GM13976 (cell line): ENCODE measurements around the gene DSCAM.
"Not testable (repeated sequence)": the region's sequence is repeated elsewhere in the genome, so short reads cannot be mapped to it uniquely, and the experiment has no call there.

Experiments
- DNase-seq: peaks from one replicate; pipeline ENCODE4 v3.0.0; 2012; ENCODE audit warnings: low spot score
- CTCF ChIP-seq: IDR thresholded peaks from 2 replicates; pipeline ENCODE4 v1.5.1; 2012; ENCODE audit warnings: borderline replicate concordance, mild to moderate bottlenecking; ENCODE audit not compliant: insufficient read depth; ENCODE audit errors: extremely low read depth, missing control alignments, control extremely low read depth
- in situ Hi-C: fragments of 300-500 bp; cut with MboI; formaldehyde crosslinking; loops from one replicate; pipeline ENCODE4 v1.12.0; 2022; ENCODE audit warnings: low sequenced_read_pairs, mixed read lengths, inconsistent platforms; ENCODE audit not compliant: unreplicated experiment

The DSCAM gene

GRCh38 chr21:40846587-40847411, at the start of gene DSCAM:
Gene DSCAM (minus strand): TSS chr21:40847158. CDS start chr21:40846661, 497 bp downstream.
- no peak for DNase-seq
- in situ Hi-C loops = no loop called here

GRCh38 chr21:40895697-40896096, 48.7 kb upstream of the DSCAM start:
- in situ Hi-C loops, DNase-seq: not testable (repeated sequence)

More at GRCh38 chr21:40846587-40847411, at the start of gene DSCAM:
- TF ChIP-seq CTCF = no peak

DNA sequence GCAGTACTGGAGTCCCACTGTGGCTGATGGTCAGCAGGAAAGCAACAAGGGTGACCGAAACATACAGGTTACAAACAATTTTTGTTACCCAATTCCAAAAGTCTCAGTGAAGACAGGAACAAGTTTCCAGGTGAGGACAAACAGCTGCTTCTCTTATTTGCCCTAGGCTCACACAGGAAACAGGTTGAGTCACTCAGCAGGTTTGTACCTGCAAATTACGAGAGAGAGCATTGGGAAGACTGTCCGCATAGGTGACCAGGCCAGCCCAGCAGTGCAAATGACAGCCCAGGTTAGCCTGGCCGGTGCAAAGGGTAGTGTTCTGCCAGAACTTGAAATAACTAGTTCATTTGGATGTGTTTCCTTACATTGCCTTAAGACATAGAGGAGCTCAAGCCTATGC, 40.0 kb upstream of the DSCAM start:
- DNase-seq = no peak
- TF ChIP-seq CTCF = no peak
- in situ Hi-C loops = no loop called here

DNA sequence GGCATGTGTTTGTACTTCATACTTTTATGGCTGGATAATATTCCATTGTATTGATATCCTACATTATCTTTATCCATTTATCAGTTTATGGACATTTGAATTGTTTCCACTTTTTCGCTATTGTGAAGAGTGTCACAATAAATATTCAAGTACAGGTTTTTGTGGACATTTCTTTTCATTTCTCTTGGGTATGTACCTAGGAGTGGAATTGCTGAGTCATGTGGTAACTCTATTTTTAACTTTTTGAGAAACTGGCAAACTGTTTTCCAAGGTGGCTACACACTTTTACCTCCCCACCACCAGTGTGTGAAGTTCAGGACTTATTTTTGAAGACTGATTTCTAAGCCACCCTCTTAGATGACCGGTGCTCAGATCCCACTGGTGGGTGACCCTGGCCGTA, 39.0 kb upstream of the DSCAM start:
- DNase-seq = no peak
- in situ Hi-C loops = no loop called here
- TF ChIP-seq CTCF = no peak

- no peak for DNase-seq
- in situ Hi-C loops = no loop called here
- TF ChIP-seq CTCF = no peak
These were observed 35.4 kb upstream of the DSCAM start for GRCh38 chr21:40882192-40882915.

DNA sequence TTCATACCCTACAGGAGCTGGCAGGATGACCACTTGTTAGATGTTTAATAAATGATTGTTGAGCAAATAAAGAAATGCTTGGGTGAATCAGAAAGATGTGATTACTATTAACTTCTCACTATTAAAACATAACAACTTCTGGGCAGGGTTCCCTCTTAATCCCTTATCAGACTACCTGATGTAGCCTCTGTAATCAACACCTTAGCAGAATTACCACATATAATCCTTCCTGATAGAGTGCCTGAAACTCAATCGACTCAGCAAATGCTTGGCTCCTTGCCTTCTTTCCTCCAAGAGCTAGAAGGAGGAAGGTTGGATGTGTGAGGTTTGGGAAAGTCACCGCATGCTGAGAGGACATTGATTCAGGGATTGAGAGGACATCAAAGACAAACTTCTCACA, 34.8 kb upstream of the DSCAM start:
- no peak for DNase-seq
- no peak for TF ChIP-seq CTCF
- in situ Hi-C loops = no loop called here

DNA sequence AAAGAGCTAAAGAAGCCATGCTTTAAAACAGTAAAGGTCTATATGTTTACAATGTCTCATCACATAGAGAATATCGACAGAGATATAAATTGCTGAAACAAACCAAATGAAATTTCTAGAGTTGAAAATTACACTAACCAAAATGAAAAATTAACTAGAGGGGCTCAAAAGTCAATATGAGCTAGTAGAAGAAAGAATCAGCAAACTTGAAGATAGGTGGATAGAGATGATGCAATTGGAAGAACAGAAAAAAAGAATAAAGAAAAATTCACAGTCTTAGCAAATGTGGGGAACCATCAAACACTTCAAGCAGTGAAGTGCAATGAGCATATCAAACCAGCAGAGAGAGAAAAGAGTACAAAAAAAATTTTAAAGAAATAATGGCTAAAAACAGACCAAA, 24.1 kb upstream of the DSCAM start:
- in situ Hi-C loops = no loop called here
- no peak for DNase-seq
- no peak for TF ChIP-seq CTCF
